Fibroblast of the aortic adventitia (primary cell): ENCODE measurements around the gene HLA-B. TPM values are rescaled to one million over a fixed set of nuclear protein-coding genes. Genes with fewer than 3 reads are reported as not detected.

Experiments
- DNase-seq: peaks from one replicate; pipeline ENCODE4 v3.0.0-alpha.2; 2010; ENCODE audit warnings: low read depth
- H3K4me3 ChIP-seq: 2 replicates; pipeline ENCODE4 v1.5.1; 2011; ENCODE audit warnings: low read depth, mild to moderate bottlenecking, control low read depth, low read length, moderate library complexity
- total RNA-seq: library from RNA; depleted of rRNA; stranded (reverse); fragments of >200 nt; gene quantifications from 2 replicates; pipeline ENCODE4 v1.2.3, GENCODE V29; 2012; ENCODE audit warnings: low replicate concordance
- TF ChIP-seq, protein P1 (sequence below): IDR thresholded peaks from 2 replicates; pipeline ENCODE4 v1.5.1; 2011; ENCODE audit warnings: mild to moderate bottlenecking, low read length, control low read depth, inconsistent platforms; ENCODE audit not compliant: insufficient read depth

Gene HLA-B
- total RNA-seq, 1 donor: 84.2 TPM

DNA sequence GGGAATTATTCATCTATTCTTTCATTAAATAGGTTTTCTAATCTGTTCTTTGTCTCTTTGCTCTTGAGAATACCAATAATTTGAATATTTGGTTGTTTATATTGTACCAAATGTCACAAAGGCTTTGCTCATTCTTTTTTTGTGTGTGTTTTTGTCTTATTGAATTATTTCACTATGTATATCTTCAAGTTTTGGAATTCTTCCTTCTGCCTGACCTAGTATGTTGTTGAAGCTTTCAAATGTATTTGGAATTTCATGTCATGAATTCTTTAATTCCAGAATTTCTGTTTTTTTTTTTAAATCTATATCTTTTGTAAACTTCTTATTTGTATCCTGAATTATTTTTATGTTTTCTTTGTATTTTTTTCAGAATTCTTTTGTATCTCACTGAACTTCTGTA lies 16.8 kb downstream of the HLA-B start:
- TF ChIP-seq, protein P1, sequence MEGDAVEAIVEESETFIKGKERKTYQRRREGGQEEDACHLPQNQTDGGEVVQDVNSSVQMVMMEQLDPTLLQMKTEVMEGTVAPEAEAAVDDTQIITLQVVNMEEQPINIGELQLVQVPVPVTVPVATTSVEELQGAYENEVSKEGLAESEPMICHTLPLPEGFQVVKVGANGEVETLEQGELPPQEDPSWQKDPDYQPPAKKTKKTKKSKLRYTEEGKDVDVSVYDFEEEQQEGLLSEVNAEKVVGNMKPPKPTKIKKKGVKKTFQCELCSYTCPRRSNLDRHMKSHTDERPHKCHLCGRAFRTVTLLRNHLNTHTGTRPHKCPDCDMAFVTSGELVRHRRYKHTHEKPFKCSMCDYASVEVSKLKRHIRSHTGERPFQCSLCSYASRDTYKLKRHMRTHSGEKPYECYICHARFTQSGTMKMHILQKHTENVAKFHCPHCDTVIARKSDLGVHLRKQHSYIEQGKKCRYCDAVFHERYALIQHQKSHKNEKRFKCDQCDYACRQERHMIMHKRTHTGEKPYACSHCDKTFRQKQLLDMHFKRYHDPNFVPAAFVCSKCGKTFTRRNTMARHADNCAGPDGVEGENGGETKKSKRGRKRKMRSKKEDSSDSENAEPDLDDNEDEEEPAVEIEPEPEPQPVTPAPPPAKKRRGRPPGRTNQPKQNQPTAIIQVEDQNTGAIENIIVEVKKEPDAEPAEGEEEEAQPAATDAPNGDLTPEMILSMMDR: no peak
- no peak for DNase-seq
- H3K4me3 ChIP-seq: no peak overlapping the region

DNA sequence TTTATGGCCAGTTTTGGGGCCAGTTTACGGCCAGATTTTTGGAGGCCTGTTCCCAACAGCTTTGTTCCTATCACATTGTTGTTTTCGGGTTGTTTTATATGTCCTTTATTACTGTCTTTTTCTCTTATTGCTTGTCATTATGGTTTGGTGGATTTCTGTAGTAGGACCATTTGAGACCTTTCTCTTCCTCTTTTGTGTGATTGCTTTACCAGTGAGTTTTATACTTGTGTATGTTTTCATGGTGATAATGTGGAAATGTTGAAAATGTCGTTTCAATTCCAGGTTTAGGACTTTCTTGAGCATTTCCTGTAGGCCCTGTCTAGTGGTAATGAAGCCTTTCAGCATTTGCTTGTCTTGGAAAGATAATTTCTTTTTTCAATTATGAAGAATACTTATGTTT lies 17.8 kb downstream of the HLA-B start:
- TF ChIP-seq, protein P1: no peak
- no peak overlapping the region for H3K4me3 ChIP-seq
- no peak for DNase-seq

DNA sequence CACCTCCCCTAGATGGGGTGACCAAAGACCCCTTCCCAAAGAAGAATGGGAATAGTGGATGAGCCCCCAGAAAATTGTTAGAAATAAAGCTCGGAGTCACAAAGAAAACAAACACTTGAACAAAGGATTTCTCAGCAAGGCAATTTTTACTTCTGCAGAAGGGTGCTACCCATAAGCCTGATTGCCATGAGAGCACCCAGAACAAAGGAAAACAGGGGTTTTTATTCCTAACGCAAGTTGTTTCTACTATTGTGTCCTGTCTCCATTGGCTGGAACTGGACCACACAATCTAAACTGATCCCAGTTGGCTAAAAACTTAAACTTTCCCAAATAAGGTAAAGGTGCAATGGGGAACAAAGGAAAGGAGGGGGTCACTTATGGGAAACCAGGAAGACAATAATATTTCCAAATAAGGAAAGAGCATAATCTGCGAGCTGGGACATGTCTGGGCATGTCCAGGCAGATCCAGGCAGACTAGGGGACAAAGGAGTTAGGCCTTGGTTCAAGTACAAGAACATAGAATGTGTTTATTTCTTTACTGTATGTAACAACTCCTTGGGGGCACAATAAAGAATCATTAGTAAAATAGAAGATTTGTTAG lies 20.0 kb downstream of the HLA-B start:
- DNase-seq: no peak
- TF ChIP-seq, protein P1: no peak

DNA sequence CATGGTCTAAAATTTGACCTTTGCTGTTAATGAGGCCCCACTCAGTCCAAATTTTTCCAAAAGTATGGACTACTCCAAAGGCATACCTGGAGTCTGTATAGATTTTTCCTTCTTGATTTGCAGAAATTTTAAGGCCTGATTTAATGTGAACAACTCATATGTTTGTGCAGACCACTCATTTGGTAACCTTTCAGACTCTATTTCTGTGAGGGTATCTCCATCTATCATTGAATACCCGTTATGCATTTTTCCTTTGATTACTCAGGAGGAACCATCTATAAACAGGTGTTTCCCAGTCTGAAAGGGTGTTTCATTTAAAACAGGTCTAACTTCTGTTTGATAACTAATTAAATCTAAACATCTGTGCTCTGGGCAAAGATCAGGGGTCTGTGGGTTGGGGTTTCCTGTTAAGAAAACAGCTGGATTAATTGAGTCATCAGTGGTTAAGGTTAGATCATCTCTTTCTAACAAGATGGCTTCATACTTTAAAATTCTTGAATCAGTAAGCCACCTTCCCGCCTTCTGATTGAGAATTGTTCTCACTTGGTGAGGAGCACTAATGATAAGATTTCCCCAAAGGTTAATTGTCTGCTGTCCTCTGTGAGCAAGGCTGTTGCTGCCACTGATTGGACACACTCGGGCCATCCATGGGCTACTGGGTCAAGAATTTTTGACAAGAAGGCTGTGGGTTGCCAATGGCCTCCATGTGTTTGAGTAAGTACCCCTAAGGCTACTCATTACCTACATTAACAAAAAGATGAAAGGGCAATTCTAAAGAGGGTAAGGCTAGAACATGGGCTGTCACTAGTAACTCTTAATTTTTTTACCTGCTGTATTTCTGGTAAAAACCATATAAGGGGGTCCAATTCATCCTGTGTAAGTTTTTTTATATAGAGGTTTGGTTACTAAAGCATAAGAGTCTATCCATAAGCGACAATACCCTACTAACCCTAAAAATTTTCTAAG lies 24.1 kb downstream of the HLA-B start:
- no peak overlapping the region for H3K4me3 ChIP-seq
- TF ChIP-seq, protein P1: no peak
- DNase-seq: no peak

More for the DNA sequence above, 20.0 kb downstream of the HLA-B start:
- H3K4me3 ChIP-seq: no peak overlapping the region

DNA sequence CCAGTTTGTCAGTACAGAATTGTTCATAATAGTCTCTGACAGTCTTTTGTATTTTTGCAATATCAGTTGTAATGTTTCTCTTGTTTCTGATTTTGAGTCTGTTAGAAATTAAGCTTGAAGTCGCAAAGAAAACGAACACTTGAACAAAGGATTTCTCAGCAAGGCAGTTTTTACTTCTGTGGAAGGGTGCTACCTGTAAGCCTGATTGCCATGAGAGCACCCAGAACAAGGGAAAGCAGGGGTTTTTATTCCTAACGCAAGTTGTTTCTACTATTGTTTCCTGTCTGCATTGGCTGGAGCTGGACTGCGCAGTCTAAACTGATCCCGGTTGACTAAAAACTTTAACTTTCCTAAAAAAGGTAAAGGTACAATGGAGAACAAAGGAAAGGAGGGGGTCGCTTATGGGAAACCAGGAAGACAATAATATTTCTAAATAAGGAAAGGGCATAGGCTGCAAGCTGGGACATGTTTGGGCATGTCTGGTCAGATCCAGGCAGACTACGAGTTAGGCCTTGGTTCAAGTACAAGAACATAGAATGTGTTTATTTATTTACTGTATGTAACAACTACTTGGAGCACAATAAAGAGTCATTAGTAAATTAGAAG lies 28.5 kb downstream of the HLA-B start:
- no peak for DNase-seq
- TF ChIP-seq, protein P1: no peak
- no peak overlapping the region for H3K4me3 ChIP-seq

DNA sequence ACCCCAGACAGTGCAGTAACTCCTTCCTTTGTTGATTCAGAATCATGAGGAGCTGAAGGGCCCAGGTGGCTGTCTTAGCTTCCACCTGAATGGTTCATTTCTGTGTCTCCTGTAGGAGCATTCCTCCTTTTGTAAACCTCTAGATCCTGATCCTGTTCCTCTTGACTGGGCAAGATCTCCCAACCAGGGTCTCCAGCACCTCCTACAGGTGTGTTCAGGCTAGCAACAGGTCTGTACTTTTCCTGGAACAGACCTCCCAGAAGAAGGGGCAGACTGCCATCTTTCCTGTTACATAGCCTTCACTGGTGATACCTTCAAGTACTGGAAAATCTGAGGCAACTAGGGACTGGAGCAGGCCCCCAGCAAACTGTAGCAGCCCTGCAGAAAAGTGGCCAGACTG lies 35.2 kb downstream of the HLA-B start:
- DNase-seq: no peak
- H3K4me3 ChIP-seq: no peak overlapping the region
- TF ChIP-seq, protein P1: no peak
